D721Med (cell line): ENCODE measurements around the gene SYNC.
"Not testable (repeated sequence)": the region's sequence is repeated elsewhere in the genome, so short reads cannot be mapped to it uniquely, and the experiment has no call there.

Source experiments
- DNase-seq: peaks from one replicate; pipeline ENCODE4 v3.0.0; 2011; ENCODE audit warnings: low spot score; ENCODE audit not compliant: insufficient read length
- FAIRE-seq: peaks from 2 replicates; lab custom pipeline; 2011; peaks lifted over from hg19 to GRCh38; lab: Jason Lieb, UNC
- TF ChIP-seq, protein P1 (sequence below): IDR thresholded peaks from 2 replicates; pipeline ENCODE4 v1.5.1; 2012; ENCODE audit warnings: mild to moderate bottlenecking, control low read depth; ENCODE audit not compliant: insufficient read depth; ENCODE audit errors: missing control alignments

Gene SYNC

GRCh38 chr1:32686387-32686786 lies 16.2 kb downstream of the SYNC start:
- FAIRE-seq (no peak), DNase-seq (no peak)
- TF ChIP-seq, protein P1, sequence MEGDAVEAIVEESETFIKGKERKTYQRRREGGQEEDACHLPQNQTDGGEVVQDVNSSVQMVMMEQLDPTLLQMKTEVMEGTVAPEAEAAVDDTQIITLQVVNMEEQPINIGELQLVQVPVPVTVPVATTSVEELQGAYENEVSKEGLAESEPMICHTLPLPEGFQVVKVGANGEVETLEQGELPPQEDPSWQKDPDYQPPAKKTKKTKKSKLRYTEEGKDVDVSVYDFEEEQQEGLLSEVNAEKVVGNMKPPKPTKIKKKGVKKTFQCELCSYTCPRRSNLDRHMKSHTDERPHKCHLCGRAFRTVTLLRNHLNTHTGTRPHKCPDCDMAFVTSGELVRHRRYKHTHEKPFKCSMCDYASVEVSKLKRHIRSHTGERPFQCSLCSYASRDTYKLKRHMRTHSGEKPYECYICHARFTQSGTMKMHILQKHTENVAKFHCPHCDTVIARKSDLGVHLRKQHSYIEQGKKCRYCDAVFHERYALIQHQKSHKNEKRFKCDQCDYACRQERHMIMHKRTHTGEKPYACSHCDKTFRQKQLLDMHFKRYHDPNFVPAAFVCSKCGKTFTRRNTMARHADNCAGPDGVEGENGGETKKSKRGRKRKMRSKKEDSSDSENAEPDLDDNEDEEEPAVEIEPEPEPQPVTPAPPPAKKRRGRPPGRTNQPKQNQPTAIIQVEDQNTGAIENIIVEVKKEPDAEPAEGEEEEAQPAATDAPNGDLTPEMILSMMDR, result no peak

DNA sequence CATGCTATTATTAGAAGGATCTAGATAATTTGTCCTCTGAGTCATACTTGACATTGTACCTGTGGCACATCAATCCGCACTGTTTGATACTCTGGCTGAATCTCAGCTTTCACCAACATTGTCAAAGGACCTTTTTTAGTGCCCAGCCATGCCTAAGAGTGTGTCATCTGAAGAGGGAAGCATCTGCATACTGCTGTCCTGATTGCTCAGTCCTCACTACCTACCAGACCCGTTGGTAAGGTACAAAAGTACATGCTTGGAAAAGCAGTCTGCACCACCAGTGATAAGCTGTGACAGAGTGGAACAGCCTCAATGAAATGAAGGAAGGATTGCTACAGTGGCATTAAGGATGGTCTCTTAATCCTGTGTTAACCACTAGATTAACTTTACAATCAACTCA lies 17.1 kb downstream of the SYNC start:
- FAIRE-seq (no peak), DNase-seq (no peak)
- TF ChIP-seq, protein P1, result no peak

GRCh38 chr1:32684167-32684811 lies 18.3 kb downstream of the SYNC start:
- TF ChIP-seq, protein P1, result no peak
- FAIRE-seq, result no peak
- DNase-seq, result no peak

- no peak for DNase-seq
Observed at GRCh38 chr1:32683397-32683796, 19.2 kb downstream of the SYNC start.

DNA sequence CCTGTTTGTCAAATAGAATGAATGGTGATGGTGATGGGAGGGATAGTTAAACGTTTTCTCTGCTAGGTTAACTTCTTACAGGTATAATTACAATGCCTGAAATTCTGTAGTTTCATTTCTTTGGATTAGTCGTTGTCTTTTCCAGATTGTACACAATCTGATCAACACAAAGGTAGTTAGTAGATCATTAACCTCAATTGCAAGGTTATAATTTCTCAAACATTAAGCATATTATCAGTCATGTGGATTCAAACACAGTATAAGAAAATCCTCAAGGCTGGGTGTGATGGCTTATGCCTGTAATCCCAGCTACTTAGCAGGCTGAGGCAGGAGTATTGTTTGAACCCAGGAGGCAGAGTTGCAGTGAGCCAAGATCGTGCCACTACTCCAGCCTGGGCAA lies 20.6 kb downstream of the SYNC start:
- DNase-seq (no peak), FAIRE-seq (peak; percentile 67)
- TF ChIP-seq, protein P1, result no peak

More at GRCh38 chr1:32683397-32683796, 19.2 kb downstream of the SYNC start:
- no peak for FAIRE-seq
- TF ChIP-seq, protein P1, result no peak

DNA sequence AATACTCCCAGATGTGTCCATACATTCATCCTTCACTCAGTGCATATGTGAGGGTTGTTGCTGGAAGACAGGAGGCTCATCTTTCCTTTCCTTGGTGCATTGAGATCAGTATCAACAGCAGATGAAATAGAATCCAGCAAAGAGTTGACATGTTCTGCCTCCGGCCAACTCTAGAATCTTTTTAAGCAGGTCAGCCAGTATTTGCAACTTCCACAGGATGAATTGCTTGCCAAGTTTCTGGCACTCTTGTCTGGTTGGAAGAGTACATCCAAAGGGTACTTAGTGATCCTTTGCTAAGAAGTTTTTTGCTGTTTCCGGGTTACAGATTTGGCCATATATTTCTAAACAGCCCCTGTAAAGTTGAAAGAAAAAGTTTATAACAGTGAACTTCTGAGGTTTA lies 21.1 kb downstream of the SYNC start:
- TF ChIP-seq, protein P1, result no peak
- DNase-seq (no peak), FAIRE-seq (no peak)

GRCh38 chr1:32680642-32681041 lies 21.9 kb downstream of the SYNC start:
- DNase-seq, result no peak
- TF ChIP-seq, protein P1, result no peak
- no peak for FAIRE-seq

DNA sequence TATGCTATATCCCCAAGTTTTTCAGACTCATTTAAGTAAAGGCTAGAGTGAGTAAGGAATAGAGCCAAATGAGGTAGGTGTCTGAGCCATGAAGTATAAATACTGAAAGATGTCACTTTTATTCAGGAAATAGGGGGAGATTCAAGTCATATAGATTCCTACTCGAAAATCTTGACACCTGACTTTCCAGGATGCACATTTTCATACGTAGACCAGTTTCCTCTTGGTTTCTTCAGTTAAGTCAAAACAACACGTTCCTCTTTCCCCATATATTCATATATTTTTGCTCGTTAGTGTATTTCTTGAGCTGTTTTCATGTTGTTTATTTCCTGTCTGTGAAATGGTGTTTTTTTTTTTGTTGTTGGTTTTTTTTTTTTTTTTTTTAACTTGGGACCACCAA lies 22.6 kb downstream of the SYNC start:
- FAIRE-seq, DNase-seq: not testable (repeated sequence)
